CD4-positive, alpha-beta T cell (primary cell): ENCODE measurements around the gene CETN1. TPM values are rescaled to one million over a fixed set of nuclear protein-coding genes. Genes with fewer than 3 reads are reported as not detected.
A peak's percentile ranks its signal among the peaks of the same experiment; 100 is the strongest.

Source experiments
- ATAC-seq: fragments of 200-7000 bp; cut with Tn5 transposase; one replicate; pipeline ENCODE4 v1.10.0; 2022; ENCODE audit warnings: mild to moderate bottlenecking; ENCODE audit not compliant: poor library complexity
- CTCF ChIA-PET: fragments of 350-600 bp; sonication (Branson Sonifier 250); formaldehyde crosslinking; loops from one replicate; lab custom pipeline; 2021; ENCODE audit warnings: antibody characterized with exemption, inconsistent platforms; lab: Charles Lee
- POLR2A ChIA-PET: fragments of 350-600 bp; sonication (Branson Sonifier 250); formaldehyde crosslinking; loops from one replicate; lab custom pipeline; 2021; ENCODE audit warnings: antibody characterized with exemption, inconsistent platforms; lab: Charles Lee
- DNase-seq, 14 experiments: peaks; one replicate each; pipeline ENCODE4 v3.0.0-alpha.2; 2013 to 2020; ENCODE audit warnings: mixed read lengths in 2 of 14
- H3K27ac ChIP-seq, 2 donors: one replicate each; pipeline versions ENCODE4 v1.5.1 to v1.7.0; 2013; ENCODE audit warnings: low read length in 2 of 2, low read depth in 1 of 2, mild to moderate bottlenecking in 1 of 2
- H3K27me3 ChIP-seq, 2 experiments: 1 replicate in 1 of 2; 2 replicates in 1 of 2; pipeline versions ENCODE4 v1.6.1 to v1.7.0; 2013; ENCODE audit warnings: low read length in 2 of 2, control low read depth in 1 of 2, mild to moderate bottlenecking in 1 of 2, moderate library complexity in 1 of 2; ENCODE audit not compliant: insufficient read depth in 2 of 2, control insufficient read depth in 1 of 2
- H3K36me3 ChIP-seq: one replicate; pipeline ENCODE4 v1.6.1; 2013; ENCODE audit warnings: low read length, control low read depth; ENCODE audit not compliant: insufficient read depth
- H3K4me1 ChIP-seq: one replicate; pipeline ENCODE4 v1.6.1; 2013; ENCODE audit warnings: low read length, control low read depth; ENCODE audit not compliant: insufficient read depth
- H3K4me3 ChIP-seq: one replicate; pipeline ENCODE4 v1.5.1; 2013; ENCODE audit warnings: mild to moderate bottlenecking, low read length, moderate library complexity
- H3K9me3 ChIP-seq, 2 experiments: 1 replicate in 1 of 2; 2 replicates in 1 of 2; pipeline versions ENCODE4 v1.6.1 to v1.7.0; 2013; ENCODE audit warnings: low read length in 2 of 2, mild to moderate bottlenecking in 2 of 2, control low read depth in 1 of 2, moderate library complexity in 1 of 2; ENCODE audit not compliant: control insufficient read depth in 1 of 2, insufficient read depth in 1 of 2
- H3K27ac Mint-ChIP-seq: one replicate; pipeline ENCODE4 v1.8.0; 2020; ENCODE audit warnings: mixed read lengths
- H3K27me3 Mint-ChIP-seq: one replicate; pipeline ENCODE4 v1.8.0; 2021; ENCODE audit warnings: mixed read lengths
- H3K36me3 Mint-ChIP-seq: one replicate; pipeline ENCODE4 v1.8.0; 2021; ENCODE audit warnings: low read depth, mixed read lengths
- H3K4me1 Mint-ChIP-seq: one replicate; pipeline ENCODE4 v1.8.0; 2021; ENCODE audit warnings: low read depth, mixed read lengths
- H3K4me3 Mint-ChIP-seq: one replicate; pipeline ENCODE4 v1.8.0; 2020; ENCODE audit warnings: mild to moderate bottlenecking, mixed read lengths
- H3K9me3 Mint-ChIP-seq: one replicate; pipeline ENCODE4 v1.8.0; 2020; ENCODE audit warnings: mixed read lengths
- CTCF ChIP-seq: fragments of 200-600 bp; IDR thresholded peaks from one replicate; pipeline ENCODE4 v1.8.0; 2022; ENCODE audit warnings: antibody characterized with exemption, mild to moderate bottlenecking
- intact Hi-C, 2 experiments: fragments of 100-400 bp; cut with DNase I in 1 of 2; cut with micrococcal nuclease in 1 of 2; formaldehyde crosslinking; loops; one replicate each; pipeline versions ENCODE4 v1.15.1 to v1.9.0; 2023 to 2025; cut with DNase I, micrococcal nuclease
- total RNA-seq, 174 experiments: library from RNA in 2 of 174; stranded (reverse) in 2 of 174; gene quantifications; one replicate each; pipeline ENCODE4 v1.2.3 and lab custom pipeline; 2021 to 2026

The CETN1 gene
- total RNA-seq, 2 experiments from 2014 or later, result not detected

DNA sequence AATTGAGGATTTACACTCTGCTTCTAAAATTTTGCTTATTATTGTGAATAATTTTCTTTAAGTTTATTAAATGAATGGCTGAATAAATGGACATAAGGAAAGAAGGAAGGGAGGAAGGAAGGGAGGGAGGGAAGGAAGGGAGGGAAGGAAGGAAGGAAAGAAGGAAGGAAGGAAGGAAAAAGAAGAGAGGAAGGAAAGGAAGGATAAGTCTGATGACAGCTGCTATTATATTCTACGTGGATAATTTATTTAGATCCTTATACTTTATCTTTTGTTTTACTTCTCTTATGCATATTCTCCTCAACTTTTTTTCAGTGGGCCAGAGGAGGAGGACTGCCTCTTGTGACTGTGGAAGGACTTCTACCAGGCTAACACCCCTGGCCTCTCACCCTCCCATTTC, 34.0 kb downstream of the CETN1 start:
- POLR2A ChIA-PET, result no interaction called here

GRCh38 chr18:615092-615521, 34.9 kb downstream of the CETN1 start:
- peak in 3 of 14 experiments; percentile 8 to 22 (median 19) for DNase-seq
- no peak for TF ChIP-seq CTCF
- no peak overlapping the region for H3K27ac ChIP-seq
- Mint-ChIP-seq H3K4me3 (no peak overlapping the region), H3K9me3 (no peaks in the 10 kb centered on the region), H3K36me3 (no peaks in the 10 kb centered on the region), H3K4me1 (no peaks in the 10 kb centered on the region), H3K27me3 (peaks cover 7% of the 10 kb centered on the region), H3K27ac (no peak overlapping the region)
- intact Hi-C loops, result loop anchor here (5.0 kb wide), 2 partner anchors 348 to 508 kb away; partner anchors contain the start of gene THOC1 (in 1 of the 2)
- no peaks in the 10 kb centered on the region for H3K36me3 ChIP-seq
- ChIA-PET CTCF (interaction anchor here (2.9 kb wide), 1 partner anchor 12 kb away, joined by 8 read pairs; no protein-coding TSS in a partner anchor), POLR2A (no interaction called here)
- H3K4me1 ChIP-seq, result no peaks in the 10 kb centered on the region
- H3K27me3 ChIP-seq, result no peaks in the 10 kb centered on the region
- no peaks in the 10 kb centered on the region for H3K9me3 ChIP-seq
- H3K4me3 ChIP-seq, result no peak overlapping the region
- no peak for ATAC-seq

More for the DNA sequence above, 34.0 kb downstream of the CETN1 start:
- Mint-ChIP-seq H3K4me3 (no peak overlapping the region), H3K27me3 (peaks cover 7% of the 10 kb centered on the region), H3K36me3 (no peaks in the 10 kb centered on the region), H3K4me1 (no peaks in the 10 kb centered on the region), H3K9me3 (no peaks in the 10 kb centered on the region), H3K27ac (no peak overlapping the region)
- H3K9me3 ChIP-seq, result no peaks in the 10 kb centered on the region
- H3K27ac ChIP-seq, result no peak overlapping the region
- no peaks in the 10 kb centered on the region for H3K36me3 ChIP-seq
- CTCF ChIA-PET, result no interaction called here
- intact Hi-C loops, result no loop called here
- no peak for ATAC-seq
- H3K4me1 ChIP-seq, result no peaks in the 10 kb centered on the region
- no peak for DNase-seq
- no peak overlapping the region for H3K4me3 ChIP-seq
- H3K27me3 ChIP-seq, result no peaks in the 10 kb centered on the region
- no peak for TF ChIP-seq CTCF

GRCh38 chr18:615773-616172, 35.6 kb downstream of the CETN1 start:
- Mint-ChIP-seq H3K36me3 (no peaks in the 10 kb centered on the region), H3K27ac (no peak overlapping the region), H3K4me1 (no peaks in the 10 kb centered on the region), H3K9me3 (no peaks in the 10 kb centered on the region), H3K27me3 (peaks cover 7% of the 10 kb centered on the region), H3K4me3 (no peak overlapping the region)
- intact Hi-C loops, result loop anchor here (1.0 to 5.0 kb wide), 3 partner anchors 18 to 508 kb away; partner anchors contain the start of gene THOC1 (in 1 of the 2)
- no peaks in the 10 kb centered on the region for H3K36me3 ChIP-seq
- no peak for TF ChIP-seq CTCF
- H3K9me3 ChIP-seq, result no peaks in the 10 kb centered on the region
- no peaks in the 10 kb centered on the region for H3K4me1 ChIP-seq
- no peak overlapping the region for H3K27ac ChIP-seq
- no peak overlapping the region for H3K4me3 ChIP-seq
- ChIA-PET POLR2A (no interaction called here), CTCF (interaction anchor here (2.9 kb wide), 1 partner anchor 12 kb away, joined by 8 read pairs; no protein-coding TSS in a partner anchor)
- DNase-seq (peak in 1 of 14 experiments; percentile 10), ATAC-seq (no peak)
- H3K27me3 ChIP-seq, result no peaks in the 10 kb centered on the region
